AG04449 (cell line): ENCODE data around the gene SYMPK.

Experiments
- CTCF ChIA-PET: fragments of 350-600 bp; formaldehyde crosslinking; extraction: SDS; loops from one replicate; lab custom pipeline; 2021; ENCODE audit warnings: antibody characterized with exemption; lab: Yijun Ruan, JAX
- POLR2A ChIA-PET: fragments of 400-600, 350-600 bp; formaldehyde crosslinking; extraction: SDS; loops from one replicate; lab custom pipeline; 2020; ENCODE audit warnings: antibody characterized with exemption, inconsistent platforms; lab: Yijun Ruan, JAX
- DNase-seq: peaks from one replicate; pipeline ENCODE4 v3.0.0-alpha.2; 2010; ENCODE audit warnings: low read depth, low spot score
- H3K4me3 ChIP-seq: 2 replicates; pipeline ENCODE4 v1.5.1; 2011; ENCODE audit warnings: low read depth, mild to moderate bottlenecking, control low read depth, low read length
- CTCF ChIP-seq: IDR thresholded peaks from one replicate; pipeline ENCODE4 v1.5.1; 2011; ENCODE audit warnings: mild to moderate bottlenecking, moderate library complexity, low read length, control low read depth, inconsistent platforms; ENCODE audit not compliant: insufficient read depth; ENCODE audit errors: missing control alignments

SYMPK gene

DNA sequence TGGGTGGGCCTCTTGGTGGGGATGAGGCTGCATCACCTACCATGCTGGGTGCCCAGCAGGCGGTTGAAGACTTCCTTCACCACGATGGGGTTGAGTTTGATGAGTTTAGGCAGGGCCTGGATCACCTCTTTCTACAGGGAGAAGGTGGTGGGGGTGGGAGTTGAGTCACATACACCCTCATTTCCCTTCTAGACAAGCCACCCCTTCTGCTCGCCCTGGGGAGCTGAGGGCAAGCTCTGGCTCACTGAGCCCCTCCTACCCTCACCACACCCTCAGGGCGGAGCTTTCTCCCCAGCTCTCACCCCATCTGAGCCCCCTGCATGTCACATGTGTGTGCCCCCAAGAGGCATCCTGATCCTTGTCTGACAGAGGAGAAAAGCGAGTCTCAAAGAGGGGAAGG, 40.2 kb downstream of the SYMPK start:
- no peak overlapping the region for H3K4me3 ChIP-seq
- ChIA-PET POLR2A (no interaction called here), CTCF (interaction anchor here (0.9 to 10.8 kb wide), 5 partner anchors 9 to 54 kb away, joined by 3 to 231 read pairs (median 3); partner anchors contain the start of gene SIX5)
- DNase-seq: no peak
- no peak for TF ChIP-seq CTCF

- ChIA-PET CTCF (interaction anchor here (0.8 to 10.8 kb wide), 4 partner anchors 10 to 28 kb away, joined by 4 to 231 read pairs (median 30); no protein-coding TSS in a partner anchor), POLR2A (no interaction called here)
- no peak for TF ChIP-seq CTCF
- no peak for DNase-seq
- no peak overlapping the region for H3K4me3 ChIP-seq
Measured at GRCh38 chr19:45821570-45821969, 41.4 kb downstream of the SYMPK start.

DNA sequence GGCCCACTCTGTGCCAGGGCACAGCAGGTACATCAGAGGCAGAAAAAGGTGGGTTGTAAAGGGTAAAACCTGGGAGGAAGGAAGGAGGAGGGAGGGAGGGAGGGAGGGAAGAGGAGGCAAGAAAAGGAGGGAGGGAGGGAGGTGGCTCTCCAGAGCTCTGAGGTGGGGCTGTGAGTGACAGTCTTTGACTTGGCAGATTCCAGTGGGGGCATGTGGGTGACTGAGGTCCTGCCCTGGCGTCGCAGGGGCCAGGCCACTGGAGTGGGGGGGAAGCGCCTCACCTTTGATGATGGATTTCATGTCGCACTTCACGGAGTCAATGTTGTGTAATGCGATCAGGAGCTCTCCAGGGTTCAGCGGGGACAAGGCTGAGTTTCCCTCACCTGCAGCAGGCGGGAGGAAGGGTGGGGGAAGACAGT, 41.8 kb downstream of the SYMPK start:
- H3K4me3 ChIP-seq: no peak overlapping the region
- ChIA-PET CTCF (interaction anchor here (0.8 to 10.8 kb wide), 5 partner anchors 10 to 63 kb away, joined by 4 to 231 read pairs (median 52); partner anchors contain the start of gene IRF2BP1), POLR2A (no interaction called here)
- TF ChIP-seq CTCF: no peak
- no peak for DNase-seq

DNA sequence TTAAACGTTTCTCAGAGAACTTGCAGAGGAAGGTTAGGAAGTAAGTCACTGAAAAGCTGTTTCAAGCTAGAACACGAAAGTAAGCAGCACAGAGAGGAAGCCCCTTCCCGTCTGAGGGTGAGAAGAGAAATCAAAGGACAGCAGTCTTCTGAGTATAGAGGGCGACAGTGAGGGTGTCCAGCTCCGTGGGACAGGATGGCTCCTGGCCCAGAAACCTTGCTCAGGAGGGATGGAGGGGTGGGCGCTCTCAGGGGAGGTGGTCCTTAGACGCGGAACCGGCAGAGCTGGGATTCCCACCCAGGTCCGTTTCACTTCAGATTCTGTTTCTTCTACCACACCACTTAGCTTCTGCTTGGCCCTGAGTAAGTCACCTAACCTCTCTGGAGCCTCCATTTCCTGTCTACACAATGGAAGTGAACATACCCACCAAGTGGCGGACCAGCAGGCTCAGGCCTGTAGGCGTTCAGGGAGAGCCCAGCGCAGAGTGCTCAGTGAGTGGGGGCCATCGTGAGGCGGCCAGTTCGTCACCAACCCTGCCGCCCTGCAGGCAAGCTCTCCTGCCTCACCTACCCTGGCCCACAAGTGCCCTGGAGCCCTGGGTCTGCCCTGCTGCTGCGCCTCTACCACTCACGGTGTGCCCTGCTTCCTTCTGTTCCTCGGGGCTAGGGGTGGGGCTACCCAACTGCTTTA, 42.4 kb downstream of the SYMPK start:
- POLR2A ChIA-PET: no interaction called here
- CTCF ChIA-PET: interaction anchor here (1.0 to 10.8 kb wide), 8 partner anchors 9 to 190 kb away, joined by 3 to 231 read pairs (median 30); partner anchors contain the start of gene IRF2BP1
- H3K4me3 ChIP-seq: no peak overlapping the region

GRCh38 chr19:45819769-45820168, 43.2 kb downstream of the SYMPK start:
- CTCF ChIA-PET: interaction anchor here (1.0 to 10.8 kb wide), 8 partner anchors 12 to 190 kb away, joined by 3 to 231 read pairs (median 49); partner anchors contain the start of genes IRF2BP1 and SIX5
- no peak for DNase-seq
- H3K4me3 ChIP-seq: no peak overlapping the region
- TF ChIP-seq CTCF: no peak
- POLR2A ChIA-PET: no interaction called here

More for the DNA sequence above, 42.4 kb downstream of the SYMPK start:
- TF ChIP-seq CTCF: no peak
- no peak for DNase-seq

DNA sequence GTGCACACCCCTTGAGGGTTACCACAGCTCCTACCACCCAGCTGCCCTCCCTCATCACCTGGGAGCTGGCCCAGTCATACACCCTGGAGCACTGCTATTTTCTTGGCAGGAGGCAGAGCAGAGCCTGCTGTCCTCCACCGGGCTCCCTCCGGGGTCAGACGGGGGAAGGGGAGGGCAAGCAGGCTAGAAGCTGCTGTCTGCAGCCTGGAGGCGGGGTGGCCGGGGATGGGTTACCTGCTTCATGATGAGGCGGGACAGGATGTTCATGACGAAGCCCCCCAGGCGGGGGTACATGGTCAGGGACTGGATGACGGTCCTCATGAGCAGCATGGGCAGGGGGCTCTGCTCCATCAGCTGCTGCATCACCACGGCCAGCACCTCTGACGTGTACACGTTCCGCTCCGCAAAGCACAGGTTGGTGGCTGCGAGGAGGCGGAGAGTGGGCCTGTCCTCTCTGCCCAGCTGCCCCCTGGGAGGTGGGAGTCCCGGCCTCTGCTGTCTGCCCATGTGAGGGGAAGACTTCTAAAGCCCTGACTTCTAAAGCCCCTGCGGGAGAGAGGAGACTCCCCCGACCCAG, 45.1 kb downstream of the SYMPK start:
- H3K4me3 ChIP-seq: no peak overlapping the region
- ChIA-PET POLR2A (interaction anchor here (0.7 kb wide), 1 partner anchor 70 kb away, joined by 3 read pairs; no protein-coding TSS in a partner anchor), CTCF (interaction anchor here (1.0 to 10.8 kb wide), 19 partner anchors 14 to 209 kb away, joined by 3 to 231 read pairs (median 10); partner anchors contain the start of genes DMWD, IRF2BP1 and SIX5)
- TF ChIP-seq CTCF: no peak
- DNase-seq: no peak
